Inflammatory macrophage treated with lipopolysaccharide for 4 hours (primary cell): ENCODE data around the gene C1orf210.

Source experiments
- DNase-seq: peaks from one replicate; pipeline ENCODE4 v3.0.0-alpha.2; 2020

Gene C1orf210

DNA sequence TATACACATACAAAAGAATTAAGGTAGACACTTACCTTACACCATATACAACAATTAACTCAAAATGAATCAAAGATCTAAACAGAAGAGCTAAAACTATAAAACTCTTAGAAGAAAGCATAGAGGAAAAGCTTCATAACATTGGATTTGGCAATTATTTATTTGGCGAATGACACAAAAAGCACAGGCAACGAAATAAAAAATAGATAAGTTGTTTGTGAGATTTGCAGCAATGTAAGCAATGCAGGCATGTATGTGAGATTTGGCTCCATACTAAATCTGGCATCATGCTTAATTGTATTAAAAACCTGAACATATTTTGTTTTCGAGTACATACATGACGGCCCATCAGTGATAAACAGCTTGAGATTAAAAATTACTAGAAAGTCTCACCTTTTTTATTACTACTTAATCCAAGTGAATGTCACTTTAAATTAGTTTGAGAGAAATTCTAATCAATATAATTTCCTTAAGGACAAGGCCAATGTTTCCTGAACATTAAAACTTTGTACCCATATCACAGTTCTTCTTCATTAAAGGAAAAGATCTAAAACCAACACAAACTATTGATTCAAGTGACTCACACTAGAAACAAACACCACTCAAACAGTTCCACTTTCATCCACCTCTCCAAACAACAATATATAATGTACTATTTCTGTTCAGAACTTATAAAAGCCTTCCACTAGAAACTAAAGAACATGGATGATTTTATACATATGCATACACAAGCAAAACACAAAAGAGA lies 38.7 kb downstream of the C1orf210 start:
- no peak for DNase-seq

DNA sequence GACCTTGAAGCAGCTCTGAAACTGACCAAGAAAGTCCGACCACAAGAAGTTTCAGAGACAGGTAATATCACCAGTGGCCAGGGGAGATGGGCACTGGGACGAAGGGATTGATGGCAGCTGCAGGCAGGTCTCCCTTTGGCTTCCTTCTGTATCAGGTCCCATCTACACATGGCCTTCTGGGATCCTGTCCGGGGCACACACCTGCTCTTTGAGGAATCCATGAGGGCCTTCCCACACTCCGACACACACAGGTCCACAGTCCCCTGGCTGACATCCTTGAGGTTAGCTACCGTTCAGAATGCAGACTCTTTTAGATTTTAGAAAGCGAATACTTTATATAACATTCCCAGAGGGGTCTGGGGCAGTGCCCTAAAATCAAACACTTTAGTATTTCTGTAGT lies 42.1 kb downstream of the C1orf210 start:
- DNase-seq, result no peak

DNA sequence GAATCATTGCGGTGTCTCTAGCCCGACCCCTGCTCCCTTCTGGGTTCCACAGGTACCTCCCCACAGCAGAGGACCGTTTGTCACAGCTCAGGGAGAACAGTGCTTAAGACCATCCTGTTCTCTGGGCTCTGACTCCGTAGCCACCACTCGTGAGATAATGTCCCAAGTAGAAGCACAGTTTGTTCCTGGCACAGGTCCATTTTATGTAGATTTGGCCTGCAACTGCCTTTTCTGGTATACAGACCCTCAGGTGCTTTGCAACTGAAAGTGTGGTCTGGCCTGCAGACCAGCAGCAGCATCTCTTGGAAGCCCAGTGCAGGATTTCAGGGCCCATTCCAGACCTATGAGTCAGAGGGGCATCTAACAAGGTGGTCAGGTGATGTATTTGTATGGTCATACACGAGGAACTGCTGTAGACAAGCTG lies 44.0 kb downstream of the C1orf210 start:
- no peak for DNase-seq

- DNase-seq, result peak; percentile 76
Observed at GRCh38 chr1:43239484-43239883, 45.9 kb downstream of the C1orf210 start.

DNA sequence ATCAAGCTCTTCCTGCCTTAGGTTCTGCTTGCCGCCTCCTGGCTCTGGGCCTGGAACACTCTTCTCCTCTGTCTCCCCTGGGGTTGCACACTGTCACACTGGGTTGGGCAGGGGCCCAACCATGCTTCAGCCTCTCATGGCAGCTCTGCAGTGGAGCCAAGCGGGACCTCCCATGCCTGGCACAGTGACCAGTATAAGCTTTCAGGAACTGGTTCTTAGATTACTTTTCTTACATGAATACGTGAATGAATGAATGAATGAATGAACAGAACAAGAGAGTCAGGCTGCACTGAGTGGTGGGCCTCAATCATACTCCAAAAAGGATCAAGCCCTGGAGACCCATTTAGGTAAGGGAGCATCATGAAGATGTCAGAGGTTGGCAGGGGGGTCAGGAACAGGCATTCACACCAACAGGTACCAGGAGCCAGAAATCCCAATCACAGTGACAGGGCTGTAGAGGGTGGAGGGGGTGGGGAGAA lies 46.4 kb downstream of the C1orf210 start:
- no peak for DNase-seq

- DNase-seq, result peak; percentile 69
Observed at GRCh38 chr1:43238085-43238484, 47.3 kb downstream of the C1orf210 start.

DNA sequence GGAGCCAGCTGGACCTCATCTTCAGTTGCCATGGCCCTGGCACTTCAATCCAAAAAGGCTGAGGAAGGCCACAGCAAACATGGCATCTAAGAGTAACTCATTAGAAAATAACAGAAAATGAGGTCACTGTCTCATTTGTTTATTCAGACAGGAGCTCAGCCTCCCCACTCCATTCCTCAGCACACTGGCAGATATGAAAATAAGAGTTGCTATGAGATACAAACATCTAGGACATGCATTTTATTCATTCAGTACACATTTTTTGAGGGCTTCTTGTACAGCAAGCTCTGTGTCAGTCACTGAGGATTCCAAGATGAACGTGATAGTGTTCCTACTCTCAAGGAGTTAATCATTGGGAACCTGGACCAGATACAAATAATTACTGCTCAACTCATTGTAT lies 48.3 kb downstream of the C1orf210 start:
- no peak for DNase-seq

GRCh38 chr1:43235451-43236121 lies 49.8 kb downstream of the C1orf210 start:
- DNase-seq, result peak; percentile 44

DNA sequence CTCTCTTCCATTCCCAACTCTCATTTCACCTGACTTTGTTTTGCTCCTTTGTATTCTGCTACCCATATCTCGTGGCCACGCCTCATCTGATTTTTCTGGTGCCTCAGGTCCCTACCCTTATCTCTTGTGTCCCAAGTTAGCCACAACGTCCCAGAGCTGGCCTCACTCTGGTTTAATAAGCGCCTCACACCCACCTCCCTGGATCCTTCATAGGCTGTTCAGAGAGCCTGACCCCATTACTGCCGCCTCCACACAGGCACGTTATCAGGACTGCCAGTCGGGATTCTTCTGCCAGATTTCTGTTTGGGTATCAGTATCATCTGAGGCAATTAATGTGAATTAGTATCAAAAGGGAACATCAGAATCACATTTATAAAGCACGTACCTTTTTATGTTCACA lies 50.3 kb downstream of the C1orf210 start:
- no peak for DNase-seq

DNA sequence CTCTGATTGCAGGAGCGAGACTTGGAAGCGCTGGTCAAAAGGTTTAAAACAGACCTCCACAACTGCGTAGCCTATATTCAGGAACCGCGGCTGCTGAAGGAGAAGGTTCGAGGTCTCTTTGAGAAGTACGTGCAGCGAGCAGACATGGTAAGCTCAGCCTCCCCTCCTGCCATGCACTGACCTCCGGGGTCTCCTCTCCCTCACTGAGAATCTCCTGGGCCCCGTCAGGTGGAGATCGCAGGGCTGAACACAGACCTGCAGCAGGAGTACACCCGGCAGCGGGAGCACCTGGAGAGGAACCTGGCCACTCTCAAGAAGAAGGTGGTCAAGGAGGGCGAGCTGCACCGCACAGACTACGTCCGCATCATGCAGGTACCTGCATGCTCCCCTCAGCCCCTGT lies 51.1 kb downstream of the C1orf210 start:
- no peak for DNase-seq

DNA sequence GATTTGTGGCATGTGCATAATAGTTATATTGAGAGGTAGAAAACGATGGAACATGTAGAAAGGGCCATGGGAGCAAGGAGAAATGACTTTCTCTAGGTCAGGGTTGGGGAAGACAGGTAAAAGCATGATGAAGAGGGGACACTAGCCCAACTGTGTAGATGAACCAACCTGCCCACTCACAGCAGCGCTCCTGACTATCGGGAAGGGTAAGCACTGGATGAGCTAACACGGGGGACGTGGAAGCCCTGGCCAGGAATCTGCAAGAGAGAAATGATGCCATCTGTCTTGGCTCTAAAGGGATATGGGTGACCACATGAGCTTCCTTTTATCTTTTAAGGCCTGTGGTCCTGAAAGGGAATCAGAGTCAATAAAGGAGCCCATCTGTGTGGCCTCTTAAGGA lies 51.8 kb downstream of the C1orf210 start:
- no peak for DNase-seq

GRCh38 chr1:43232482-43232881 lies 52.9 kb downstream of the C1orf210 start:
- no peak for DNase-seq

- peak; percentile 14 for DNase-seq
Observed at GRCh38 chr1:43232074-43232473, 53.3 kb downstream of the C1orf210 start.
